ENCODE data around the gene PPP2R5D.
"Not testable (repeated sequence)": the region's sequence is repeated elsewhere in the genome, so short reads cannot be mapped to it uniquely, and the experiment has no call there.

PPP2R5D gene

GRCh38 chr6:43032326-43032725 lies 48.0 kb downstream of the PPP2R5D start:
- no peak for DNase-seq (ENCODE audit: low read depth)

GRCh38 chr6:43033496-43034189 lies 49.3 kb downstream of the PPP2R5D start:
- no peak for DNase-seq (ENCODE audit: low read depth)

- no peak for DNase-seq (ENCODE audit: low read depth)
Observed at GRCh38 chr6:43034190-43034525, 49.8 kb downstream of the PPP2R5D start.

- DNase-seq (ENCODE audit: low read depth) = no peak
Observed at GRCh38 chr6:43035495-43036194, 51.3 kb downstream of the PPP2R5D start.

- no peak for DNase-seq (ENCODE audit: low read depth)
Observed at GRCh38 chr6:43036712-43037111, 52.3 kb downstream of the PPP2R5D start.

- DNase-seq (ENCODE audit: low read depth) = no peak
Observed at GRCh38 chr6:43037197-43037596, 52.8 kb downstream of the PPP2R5D start.

DNA sequence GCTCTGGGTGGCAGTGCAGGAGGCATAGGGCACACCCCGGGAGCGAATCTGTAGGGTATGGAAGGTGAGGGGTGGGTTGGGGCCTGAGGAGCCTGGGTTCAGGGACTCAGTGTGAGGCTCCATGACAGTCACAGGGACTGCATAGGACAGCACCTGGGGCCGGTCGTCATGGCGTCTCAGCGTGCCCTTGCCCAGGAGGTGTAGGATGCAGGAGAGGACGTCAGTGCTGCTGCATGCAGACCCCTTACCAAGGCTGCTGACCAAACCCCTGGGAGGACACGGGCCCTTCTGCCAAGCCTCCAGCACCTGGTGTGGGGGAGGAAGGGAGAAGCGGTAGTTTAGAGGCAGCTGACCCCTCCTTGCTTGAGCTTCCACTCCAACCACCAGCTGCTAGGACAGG lies 53.3 kb downstream of the PPP2R5D start:
- DNase-seq (ENCODE audit: low read depth) = no peak

- DNase-seq (ENCODE audit: low read depth) = no peak
Observed at GRCh38 chr6:43038727-43039126, 54.4 kb downstream of the PPP2R5D start.

DNA sequence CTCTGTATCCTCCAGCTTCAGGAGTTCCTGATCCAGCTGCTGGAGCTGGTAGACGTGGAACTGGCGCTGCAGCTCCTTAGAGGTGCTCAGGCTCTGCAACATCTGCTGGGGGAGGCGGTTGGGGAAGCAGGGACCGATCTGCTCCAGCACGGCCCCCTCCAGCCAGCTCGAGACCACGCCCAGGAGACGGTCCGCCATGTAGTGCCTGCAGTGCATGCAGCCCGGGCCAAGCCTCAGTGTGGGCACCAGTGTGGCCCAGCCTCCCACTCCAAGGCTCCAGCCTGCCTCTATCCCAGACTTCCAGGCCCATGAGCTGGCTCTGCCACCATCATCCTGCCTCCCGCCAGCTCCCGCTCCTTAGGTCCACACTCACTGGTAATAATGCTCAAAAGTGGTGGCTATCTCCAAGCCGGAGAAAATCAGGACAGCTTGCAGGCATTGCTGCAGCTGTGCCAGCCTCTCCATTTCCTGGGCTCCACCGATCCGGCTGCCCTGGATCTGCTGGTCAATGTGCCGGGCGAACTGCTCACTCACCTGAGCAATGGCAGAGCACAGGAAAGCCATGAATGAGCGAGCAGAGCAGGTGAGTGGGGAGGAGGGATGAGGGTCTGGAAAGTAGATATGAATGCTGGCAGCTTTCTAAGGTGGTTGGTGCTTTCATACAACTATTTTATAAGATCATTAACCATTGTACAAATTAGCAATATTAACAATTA lies 56.3 kb downstream of the PPP2R5D start:
- DNase-seq (ENCODE audit: low read depth) = no peak

- not testable (repeated sequence) for DNase-seq (ENCODE audit: low read depth)
Observed at GRCh38 chr6:43041475-43041874, 57.1 kb downstream of the PPP2R5D start.

DNA sequence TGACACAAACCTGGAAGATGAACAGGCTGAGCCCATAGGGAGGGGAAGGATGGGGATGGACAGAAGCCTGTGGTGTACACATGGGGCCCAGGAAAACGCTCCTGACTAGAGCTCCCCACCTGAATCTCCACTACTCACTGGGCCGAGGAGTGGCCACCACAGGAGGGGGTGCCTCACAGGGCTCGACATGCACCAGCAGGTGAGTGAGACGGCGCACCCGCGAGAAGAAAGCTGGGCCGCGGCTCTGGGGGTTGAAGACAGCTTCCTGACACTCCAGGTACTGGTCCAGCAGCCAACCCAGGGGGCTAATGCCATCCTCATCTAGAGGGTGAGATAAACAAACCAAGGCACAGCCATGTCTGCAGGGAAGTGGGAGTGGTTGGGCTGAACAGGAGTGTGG lies 58.9 kb downstream of the PPP2R5D start:
- no peak for DNase-seq (ENCODE audit: low read depth)

DNA sequence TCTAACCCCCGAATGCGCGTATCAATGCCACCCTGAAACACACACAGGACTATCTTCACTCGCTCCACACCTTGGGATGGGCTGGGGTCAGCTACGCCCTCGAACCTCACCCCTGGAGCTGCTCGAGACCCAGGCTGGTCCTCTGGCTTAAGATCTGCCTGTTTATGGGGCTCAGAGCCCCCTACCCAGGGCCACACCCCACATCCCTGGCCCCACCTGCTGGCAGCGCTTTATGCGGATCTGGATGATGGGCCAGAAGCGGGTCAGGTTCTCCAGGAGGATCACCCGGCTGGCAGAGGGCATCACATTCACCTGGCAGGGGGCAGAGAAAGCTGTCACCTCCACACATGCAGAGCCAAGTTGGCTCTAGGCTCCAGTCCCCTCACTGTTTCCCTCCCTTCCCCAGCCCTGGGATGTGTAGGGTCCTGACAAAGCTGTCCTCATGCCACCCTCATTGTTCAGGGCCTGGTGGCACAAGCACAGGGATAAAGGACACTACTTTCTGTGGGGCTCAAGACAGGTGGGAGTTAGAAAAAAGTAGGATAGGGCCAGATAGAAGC lies 61.1 kb downstream of the PPP2R5D start:
- DNase-seq (ENCODE audit: low read depth) = no peak

- no peak for DNase-seq (ENCODE audit: low read depth)
Observed at GRCh38 chr6:43047998-43048397, 63.6 kb downstream of the PPP2R5D start.

- DNase-seq (ENCODE audit: low read depth) = no peak
Observed at GRCh38 chr6:43050981-43051380, 66.6 kb downstream of the PPP2R5D start.

GRCh38 chr6:43052225-43052841 lies 68.0 kb downstream of the PPP2R5D start:
- no peak for DNase-seq (ENCODE audit: low read depth)

DNA sequence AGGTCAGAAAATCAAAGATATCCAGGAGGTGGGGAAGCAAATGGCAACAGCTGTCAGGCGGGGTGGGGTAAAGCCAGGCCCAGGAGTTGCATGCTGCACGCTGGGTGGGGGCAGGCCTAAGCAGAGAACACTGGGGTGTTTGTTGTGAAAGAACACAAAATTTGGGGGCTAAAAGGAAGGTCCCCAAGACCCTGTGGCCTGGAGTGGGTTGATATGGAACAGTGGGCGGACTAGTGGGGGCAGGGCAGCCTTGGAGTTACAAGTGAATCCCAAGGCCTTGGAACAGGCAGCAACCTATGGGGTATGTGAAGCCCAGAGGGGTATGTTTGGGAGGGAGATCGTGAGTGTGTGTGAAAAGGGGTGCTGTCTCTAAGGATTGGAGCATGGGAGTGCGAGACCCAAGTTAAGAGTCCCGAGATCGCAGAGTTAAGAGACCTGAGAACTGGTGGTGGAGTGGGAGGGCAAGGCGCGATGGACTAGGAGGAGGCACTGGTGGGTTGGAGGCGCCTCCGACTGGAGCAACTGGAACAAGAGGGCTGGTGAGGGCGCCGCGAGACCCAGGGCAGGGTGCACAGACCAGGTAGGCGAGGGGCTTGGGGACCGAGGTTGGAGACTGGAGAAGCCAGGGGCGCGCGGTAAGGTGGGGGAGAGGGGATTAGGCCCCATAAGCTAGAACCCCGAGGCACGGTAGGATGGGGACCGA lies 68.6 kb downstream of the PPP2R5D start:
- peak; percentile 45 for DNase-seq (ENCODE audit: low read depth)

DNA sequence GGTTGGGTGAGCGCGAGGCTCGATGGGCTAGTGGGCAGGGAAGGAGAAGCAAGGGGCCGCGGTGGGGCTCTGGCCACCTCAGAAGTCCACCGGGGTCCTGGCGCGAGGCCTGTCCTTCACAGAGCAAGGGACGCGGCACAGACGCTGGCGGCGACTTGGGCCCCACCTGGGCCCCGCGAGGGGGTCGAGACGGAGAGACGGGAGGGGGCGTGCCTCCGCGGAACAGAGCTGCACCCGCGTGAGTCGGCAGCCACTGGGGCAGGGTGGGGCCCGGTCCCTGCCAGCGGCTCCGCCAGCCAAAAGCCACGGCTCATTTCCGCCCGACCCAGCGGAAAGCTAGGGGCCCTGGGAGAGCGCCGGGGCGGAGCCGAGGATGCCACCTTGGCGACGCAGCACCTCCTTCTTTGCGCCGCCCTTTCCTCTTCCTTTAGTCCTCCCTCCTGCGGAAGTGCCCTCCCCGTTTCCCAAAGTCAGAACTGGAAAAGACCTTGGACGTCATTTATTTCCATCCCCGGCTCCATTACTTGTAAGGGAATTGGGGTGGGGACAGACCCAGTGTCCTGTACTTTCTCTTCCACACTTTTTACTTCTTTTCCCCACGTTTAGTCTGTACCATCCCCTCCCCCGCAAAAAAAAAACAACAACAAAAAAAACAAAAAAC lies 69.3 kb downstream of the PPP2R5D start, which contains the start of gene CUL7:
TSS of gene CUL7 (minus strand) at position 307 of the 661 bp plus-strand sequence. CDS start 1,063 bp downstream, outside the sequence.
- peak; percentile 98 for DNase-seq (ENCODE audit: low read depth)

GRCh38 chr6:43054206-43054943 lies 70.0 kb downstream of the PPP2R5D start:
- DNase-seq (ENCODE audit: low read depth) = no peak

DNA sequence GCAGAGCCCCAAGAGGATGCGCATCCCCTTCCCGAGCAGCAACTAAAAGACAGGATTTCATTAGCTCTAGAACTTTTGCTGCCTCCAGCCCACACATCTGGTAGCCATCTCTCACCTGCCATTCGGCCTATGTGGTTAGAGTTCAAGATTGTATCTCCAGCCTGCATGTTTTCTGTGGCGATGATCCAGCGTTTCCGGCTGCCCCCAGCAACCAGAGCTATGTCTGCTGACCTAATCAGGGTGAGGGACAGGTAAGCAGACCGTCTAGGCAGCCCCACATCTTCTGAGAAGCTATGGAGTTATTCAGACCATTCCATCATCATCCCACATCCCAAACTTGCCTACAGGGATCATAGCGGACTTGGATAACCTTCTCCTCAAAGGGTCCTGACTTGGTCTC lies 71.6 kb downstream of the PPP2R5D start:
- no peak for DNase-seq (ENCODE audit: low read depth)

DNA sequence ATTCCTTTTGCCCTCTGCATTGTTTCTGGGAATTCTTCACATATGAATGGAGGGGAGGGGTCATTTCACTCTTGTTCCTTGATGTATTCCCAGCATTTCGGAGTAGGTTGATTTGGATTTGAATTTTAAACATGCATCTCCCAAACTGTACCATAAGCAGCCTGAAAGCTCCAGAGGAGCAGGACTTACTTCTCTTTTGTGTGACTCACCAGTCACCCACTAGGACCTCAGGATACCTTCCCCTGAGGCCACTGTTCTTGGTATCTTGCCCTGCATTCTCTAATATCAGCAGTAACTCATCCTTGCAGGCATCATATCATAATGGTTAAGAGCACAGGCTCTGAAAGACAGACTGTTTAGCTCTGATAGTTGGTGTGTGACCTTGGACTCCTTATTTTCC lies 74.2 kb downstream of the PPP2R5D start:
- no peak for DNase-seq (ENCODE audit: low read depth)

Measured in EH (cell line).